GM23338 (cell line): ENCODE results near the gene CACNA1B.

Experiments
- EZH2 ChIP-seq: fragments of 200-600 bp; sonication (generic); IDR thresholded peaks from one replicate; pipeline ENCODE4 v1.8.0; 2017; ENCODE audit warnings: antibody characterized with exemption, mild to moderate bottlenecking, low read depth; ENCODE audit not compliant: unreplicated experiment
- TF ChIP-seq, protein P1 (sequence below), 2 experiments: fragments of 200-600 bp in 1 of 2; sonication (generic) in 1 of 2; conservative IDR thresholded peaks; 2 replicates each; pipeline versions ENCODE4 v1.5.1 to v1.6.1; 2016 to 2017; ENCODE audit warnings: antibody characterized with exemption in 2 of 2, low read depth in 2 of 2, mild to moderate bottlenecking in 2 of 2, moderate library complexity in 1 of 2

GRCh38 chr9:138071731-138072130 is 194.1 kb downstream of the CACNA1B start:
- TF ChIP-seq, protein P1, sequence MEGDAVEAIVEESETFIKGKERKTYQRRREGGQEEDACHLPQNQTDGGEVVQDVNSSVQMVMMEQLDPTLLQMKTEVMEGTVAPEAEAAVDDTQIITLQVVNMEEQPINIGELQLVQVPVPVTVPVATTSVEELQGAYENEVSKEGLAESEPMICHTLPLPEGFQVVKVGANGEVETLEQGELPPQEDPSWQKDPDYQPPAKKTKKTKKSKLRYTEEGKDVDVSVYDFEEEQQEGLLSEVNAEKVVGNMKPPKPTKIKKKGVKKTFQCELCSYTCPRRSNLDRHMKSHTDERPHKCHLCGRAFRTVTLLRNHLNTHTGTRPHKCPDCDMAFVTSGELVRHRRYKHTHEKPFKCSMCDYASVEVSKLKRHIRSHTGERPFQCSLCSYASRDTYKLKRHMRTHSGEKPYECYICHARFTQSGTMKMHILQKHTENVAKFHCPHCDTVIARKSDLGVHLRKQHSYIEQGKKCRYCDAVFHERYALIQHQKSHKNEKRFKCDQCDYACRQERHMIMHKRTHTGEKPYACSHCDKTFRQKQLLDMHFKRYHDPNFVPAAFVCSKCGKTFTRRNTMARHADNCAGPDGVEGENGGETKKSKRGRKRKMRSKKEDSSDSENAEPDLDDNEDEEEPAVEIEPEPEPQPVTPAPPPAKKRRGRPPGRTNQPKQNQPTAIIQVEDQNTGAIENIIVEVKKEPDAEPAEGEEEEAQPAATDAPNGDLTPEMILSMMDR (conservative IDR thresholded peaks at IDR 0.05; ENCODE audit: low read depth in 2 of 2) = no peak
- TF ChIP-seq EZH2 = no peak
